ENCODE data around the gene CLDN18.

GRCh38 chr3:138078096-138078495 lies 68.1 kb downstream of the CLDN18 start:
- TF ChIP-seq POLR2A (IDR thresholded peaks at IDR 0.05; ENCODE audit: low read depth, low read length) (no peak), EZH2 (IDR thresholded peaks at IDR 0.05; ENCODE audit: borderline replicate concordance, low read depth, low read length, severe bottlenecking) (no peak), POLR2AphosphoS5 (IDR thresholded peaks at IDR 0.05; ENCODE audit: insufficient read depth, low read depth, low read length) (no peak), CTCF (IDR thresholded peaks at IDR 0.05; ENCODE audit: extremely low read depth in 1 of 2, insufficient read depth in 1 of 2, low read depth in 1 of 2, low read length in 2 of 2) (no peak), GATA2 (IDR thresholded peaks at IDR 0.05; ENCODE audit: insufficient read depth, insufficient read length, low read depth, low read length) (no peak), MAX (IDR thresholded peaks at IDR 0.05; ENCODE audit: insufficient read depth, insufficient read length) (no peak)
